ENCODE data around the gene UNC5C. TPM values are rescaled to one million over a fixed set of nuclear protein-coding genes. Genes with fewer than 3 reads are reported as not detected.

UNC5C gene
- total and polyA plus RNA-seq, 2 donors from 2014 or later, result 0.84 to 3.1 TPM

DNA sequence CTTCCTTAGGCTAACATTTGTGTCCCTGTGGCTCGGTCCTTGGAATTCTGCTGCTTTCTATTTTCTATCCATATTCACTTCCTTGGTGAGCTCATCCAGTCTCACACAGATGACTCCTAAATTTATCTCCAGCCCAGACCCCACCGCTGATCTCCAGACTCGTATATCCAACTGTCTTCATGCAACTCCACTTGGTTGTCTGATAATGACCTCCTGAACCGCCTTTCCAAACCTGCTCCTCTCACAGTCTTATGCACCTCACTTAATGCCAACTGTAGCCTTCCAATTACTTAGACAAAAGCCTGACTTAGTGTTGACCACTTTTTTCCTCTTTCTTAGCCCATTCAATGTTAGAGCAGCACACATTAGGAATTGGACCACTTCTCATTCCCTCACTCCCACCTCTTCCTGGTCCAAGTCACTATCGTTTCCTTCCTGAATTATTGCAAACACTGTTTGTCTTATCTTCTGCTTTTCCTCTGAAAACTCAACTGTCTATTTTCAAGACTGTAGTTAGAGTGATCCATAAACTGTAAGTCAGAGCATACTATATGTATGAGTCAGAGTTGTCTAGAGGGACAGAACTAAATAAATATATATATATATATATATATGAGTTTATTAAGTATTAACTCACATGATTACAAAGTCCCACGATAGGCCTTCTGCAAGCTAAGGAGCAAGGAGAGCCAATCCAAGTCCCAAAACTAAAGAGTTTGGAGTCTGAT is 292.5 kb downstream of the UNC5C start:
- DNase-seq, result no peak
- H3K9ac ChIP-seq (ENCODE audit: low read length in 3 of 3), result no peak overlapping the region
- H3K4me3 ChIP-seq (ENCODE audit: low read length in 3 of 3), result no peak overlapping the region
- FAIRE-seq, result no peak
- TF ChIP-seq, protein P1, sequence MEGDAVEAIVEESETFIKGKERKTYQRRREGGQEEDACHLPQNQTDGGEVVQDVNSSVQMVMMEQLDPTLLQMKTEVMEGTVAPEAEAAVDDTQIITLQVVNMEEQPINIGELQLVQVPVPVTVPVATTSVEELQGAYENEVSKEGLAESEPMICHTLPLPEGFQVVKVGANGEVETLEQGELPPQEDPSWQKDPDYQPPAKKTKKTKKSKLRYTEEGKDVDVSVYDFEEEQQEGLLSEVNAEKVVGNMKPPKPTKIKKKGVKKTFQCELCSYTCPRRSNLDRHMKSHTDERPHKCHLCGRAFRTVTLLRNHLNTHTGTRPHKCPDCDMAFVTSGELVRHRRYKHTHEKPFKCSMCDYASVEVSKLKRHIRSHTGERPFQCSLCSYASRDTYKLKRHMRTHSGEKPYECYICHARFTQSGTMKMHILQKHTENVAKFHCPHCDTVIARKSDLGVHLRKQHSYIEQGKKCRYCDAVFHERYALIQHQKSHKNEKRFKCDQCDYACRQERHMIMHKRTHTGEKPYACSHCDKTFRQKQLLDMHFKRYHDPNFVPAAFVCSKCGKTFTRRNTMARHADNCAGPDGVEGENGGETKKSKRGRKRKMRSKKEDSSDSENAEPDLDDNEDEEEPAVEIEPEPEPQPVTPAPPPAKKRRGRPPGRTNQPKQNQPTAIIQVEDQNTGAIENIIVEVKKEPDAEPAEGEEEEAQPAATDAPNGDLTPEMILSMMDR (IDR thresholded peaks at IDR 0.05; ENCODE audit: borderline replicate concordance, extremely low read depth, insufficient read depth), result no peak
- no peaks in the 10 kb centered on the region for H3K4me1 ChIP-seq (ENCODE audit: control insufficient read depth in 2 of 3, insufficient read depth in 2 of 3, low read depth in 1 of 3, low read length in 3 of 3)
- H3K36me3 ChIP-seq (ENCODE audit: control insufficient read depth in 2 of 3, insufficient read depth in 3 of 3, low read length in 3 of 3), result no peaks in the 10 kb centered on the region
- intact Hi-C loops (cut with DNase I), result no loop called here
- H3K27ac ChIP-seq (ENCODE audit: low read depth in 2 of 2, low read length in 2 of 2), result no peak overlapping the region
- H3K9me3 ChIP-seq (ENCODE audit: control insufficient read depth in 2 of 3, insufficient read depth in 1 of 3, low read length in 3 of 3), result no peaks in the 10 kb centered on the region
- no peaks in the 10 kb centered on the region for H3K27me3 ChIP-seq (ENCODE audit: control insufficient read depth, insufficient read depth, low read length)

DNA sequence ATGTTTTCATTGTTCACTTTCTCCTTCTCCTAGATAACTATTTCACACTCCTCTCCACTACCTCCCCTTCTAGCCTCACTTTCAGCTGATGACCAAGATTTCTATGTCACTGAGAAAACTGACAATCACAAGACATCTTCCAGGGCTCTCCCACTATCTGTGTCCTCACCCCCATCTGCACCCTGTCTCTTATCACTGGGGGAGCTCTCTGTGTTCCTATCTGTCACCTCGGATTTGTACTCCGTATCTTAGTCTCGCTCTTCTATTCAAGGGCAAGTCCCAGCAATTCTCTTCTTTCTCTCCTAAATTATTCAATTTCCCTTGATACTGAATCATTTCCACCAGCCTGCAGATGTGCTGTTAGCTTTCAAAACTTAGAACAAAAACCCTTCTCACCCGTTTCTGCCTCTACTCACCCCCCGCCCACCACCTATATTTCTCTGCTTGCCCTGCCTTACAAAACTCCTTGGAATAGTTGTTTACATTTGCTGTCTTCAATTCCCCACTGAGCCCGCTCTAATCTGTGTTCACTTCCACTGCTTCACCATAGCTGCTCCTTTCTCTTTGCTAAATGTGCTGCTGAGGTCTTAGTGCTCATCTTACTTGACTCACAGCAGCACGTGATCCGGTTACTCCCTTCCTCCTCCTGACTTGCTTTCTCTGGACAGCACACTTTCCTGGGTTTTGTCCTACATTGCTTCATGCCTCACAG is 293.2 kb downstream of the UNC5C start:
- intact Hi-C loops (cut with DNase I), result no loop called here
- H3K4me1 ChIP-seq (ENCODE audit: control insufficient read depth in 2 of 3, insufficient read depth in 2 of 3, low read depth in 1 of 3, low read length in 3 of 3), result no peaks in the 10 kb centered on the region
- no peak for FAIRE-seq

DNA sequence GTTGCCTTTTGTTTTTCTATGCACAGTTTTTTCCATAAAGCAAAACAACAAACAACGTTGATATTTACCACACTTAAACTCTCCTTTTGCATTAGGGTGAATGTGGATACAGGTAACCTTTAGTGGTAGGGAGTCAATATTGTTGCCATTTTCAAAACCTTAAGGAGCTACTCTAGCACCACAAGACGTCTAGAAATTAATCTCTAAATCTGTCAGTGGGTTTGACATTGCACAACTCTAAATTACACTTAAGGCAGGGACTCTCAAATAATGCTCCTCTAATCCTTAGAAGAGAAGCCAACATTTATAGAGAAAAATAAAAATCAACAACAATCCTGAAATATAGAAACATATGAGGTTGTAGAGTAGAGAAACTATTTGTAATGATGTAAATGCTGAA is 297.2 kb downstream of the UNC5C start:
- no peaks in the 10 kb centered on the region for H3K9me3 ChIP-seq (ENCODE audit: control insufficient read depth in 2 of 3, insufficient read depth in 1 of 3, low read length in 3 of 3)
- H3K4me3 ChIP-seq (ENCODE audit: low read length in 3 of 3), result no peak overlapping the region
- intact Hi-C loops (cut with DNase I), result no loop called here
- DNase-seq, result no peak
- H3K9ac ChIP-seq (ENCODE audit: low read length in 3 of 3), result no peak overlapping the region
- no peaks in the 10 kb centered on the region for H3K27me3 ChIP-seq (ENCODE audit: control insufficient read depth, insufficient read depth, low read length)
- H3K4me1 ChIP-seq (ENCODE audit: control insufficient read depth in 2 of 3, insufficient read depth in 2 of 3, low read depth in 1 of 3, low read length in 3 of 3), result no peaks in the 10 kb centered on the region
- no peaks in the 10 kb centered on the region for H3K36me3 ChIP-seq (ENCODE audit: control insufficient read depth in 2 of 3, insufficient read depth in 3 of 3, low read length in 3 of 3)
- H3K27ac ChIP-seq (ENCODE audit: low read depth in 2 of 2, low read length in 2 of 2), result no peak overlapping the region
- TF ChIP-seq, protein P1 (IDR thresholded peaks at IDR 0.05; ENCODE audit: borderline replicate concordance, extremely low read depth, insufficient read depth), result no peak
- no peak for FAIRE-seq

More for the DNA sequence above, 293.2 kb downstream of the UNC5C start:
- H3K4me3 ChIP-seq (ENCODE audit: low read length in 3 of 3), result no peak overlapping the region
- DNase-seq, result no peak
- H3K27me3 ChIP-seq (ENCODE audit: control insufficient read depth, insufficient read depth, low read length), result no peaks in the 10 kb centered on the region
- H3K9ac ChIP-seq (ENCODE audit: low read length in 3 of 3), result no peak overlapping the region
- H3K27ac ChIP-seq (ENCODE audit: low read depth in 2 of 2, low read length in 2 of 2), result no peak overlapping the region
- no peaks in the 10 kb centered on the region for H3K9me3 ChIP-seq (ENCODE audit: control insufficient read depth in 2 of 3, insufficient read depth in 1 of 3, low read length in 3 of 3)
- H3K36me3 ChIP-seq (ENCODE audit: control insufficient read depth in 2 of 3, insufficient read depth in 3 of 3, low read length in 3 of 3), result no peaks in the 10 kb centered on the region
- TF ChIP-seq, protein P1 (IDR thresholded peaks at IDR 0.05; ENCODE audit: borderline replicate concordance, extremely low read depth, insufficient read depth), result no peak
